Ishikawa (cell line): ENCODE data around the gene OR51B4.

Experiments
- CREB1 ChIP-seq: IDR thresholded peaks from 2 replicates; pipeline ENCODE4 v1.6.1; 2012; ENCODE audit warnings: low read depth
- EP300 ChIP-seq: IDR thresholded peaks from 2 replicates; pipeline ENCODE4 v1.6.1; 2012; ENCODE audit warnings: borderline replicate concordance
- FOXM1 ChIP-seq: IDR thresholded peaks from 2 replicates; pipeline ENCODE4 v1.6.1; 2012; ENCODE audit warnings: low read depth, borderline replicate concordance
- MAX ChIP-seq: IDR thresholded peaks from 2 replicates; pipeline ENCODE4 v1.6.1; 2012
- TF ChIP-seq, protein P1 (sequence below): IDR thresholded peaks from 2 replicates; pipeline ENCODE4 v1.6.1; 2012; ENCODE audit warnings: low read depth, mild to moderate bottlenecking

DNA sequence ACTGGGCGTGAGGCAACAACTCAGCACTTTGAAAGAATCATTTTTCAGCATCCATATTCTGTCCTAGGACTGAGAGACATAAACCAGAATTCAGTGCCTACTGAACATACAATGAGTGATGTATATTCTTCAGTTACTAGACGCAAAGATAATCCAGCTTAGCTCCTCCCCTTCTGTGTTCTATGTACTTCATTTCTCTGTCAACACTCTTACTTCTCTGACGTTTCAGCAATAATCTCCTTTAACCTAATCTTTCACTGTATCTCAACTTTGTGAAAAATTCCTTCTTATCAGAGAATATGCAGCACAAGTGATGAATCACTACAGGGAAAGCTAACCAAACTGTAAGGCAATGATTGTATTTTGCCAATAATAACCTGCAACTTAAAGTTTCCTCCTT lies 44.1 kb upstream of the OR51B4 start:
- TF ChIP-seq, protein P1, sequence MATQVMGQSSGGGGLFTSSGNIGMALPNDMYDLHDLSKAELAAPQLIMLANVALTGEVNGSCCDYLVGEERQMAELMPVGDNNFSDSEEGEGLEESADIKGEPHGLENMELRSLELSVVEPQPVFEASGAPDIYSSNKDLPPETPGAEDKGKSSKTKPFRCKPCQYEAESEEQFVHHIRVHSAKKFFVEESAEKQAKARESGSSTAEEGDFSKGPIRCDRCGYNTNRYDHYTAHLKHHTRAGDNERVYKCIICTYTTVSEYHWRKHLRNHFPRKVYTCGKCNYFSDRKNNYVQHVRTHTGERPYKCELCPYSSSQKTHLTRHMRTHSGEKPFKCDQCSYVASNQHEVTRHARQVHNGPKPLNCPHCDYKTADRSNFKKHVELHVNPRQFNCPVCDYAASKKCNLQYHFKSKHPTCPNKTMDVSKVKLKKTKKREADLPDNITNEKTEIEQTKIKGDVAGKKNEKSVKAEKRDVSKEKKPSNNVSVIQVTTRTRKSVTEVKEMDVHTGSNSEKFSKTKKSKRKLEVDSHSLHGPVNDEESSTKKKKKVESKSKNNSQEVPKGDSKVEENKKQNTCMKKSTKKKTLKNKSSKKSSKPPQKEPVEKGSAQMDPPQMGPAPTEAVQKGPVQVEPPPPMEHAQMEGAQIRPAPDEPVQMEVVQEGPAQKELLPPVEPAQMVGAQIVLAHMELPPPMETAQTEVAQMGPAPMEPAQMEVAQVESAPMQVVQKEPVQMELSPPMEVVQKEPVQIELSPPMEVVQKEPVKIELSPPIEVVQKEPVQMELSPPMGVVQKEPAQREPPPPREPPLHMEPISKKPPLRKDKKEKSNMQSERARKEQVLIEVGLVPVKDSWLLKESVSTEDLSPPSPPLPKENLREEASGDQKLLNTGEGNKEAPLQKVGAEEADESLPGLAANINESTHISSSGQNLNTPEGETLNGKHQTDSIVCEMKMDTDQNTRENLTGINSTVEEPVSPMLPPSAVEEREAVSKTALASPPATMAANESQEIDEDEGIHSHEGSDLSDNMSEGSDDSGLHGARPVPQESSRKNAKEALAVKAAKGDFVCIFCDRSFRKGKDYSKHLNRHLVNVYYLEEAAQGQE = no peak
- no peak for TF ChIP-seq MAX
- no peak for TF ChIP-seq CREB1
- no peak for TF ChIP-seq EP300
- no peak for TF ChIP-seq FOXM1
